ENCODE data around the gene AUTS2. TPM values are rescaled to one million over a fixed set of nuclear protein-coding genes. Genes with fewer than 3 reads are reported as not detected.

Gene AUTS2
- total RNA-seq, 2 donors from 2014 or later, result 8.6 TPM

- DNase-seq (ENCODE audit: low spot score), result no peak
- Histone ChIP-seq H3K36me3 (no peaks in the 10 kb centered on the region), H3K9me3 (no peaks in the 10 kb centered on the region), H3K4me3 (peak overlapping the region; percentile 71 to 74), H3K27me3 (no peaks in the 10 kb centered on the region), H3K27ac (peak overlapping the region; percentile 57 to 74), H3K4me1 (peaks cover 0 to 21% of the 10 kb centered on the region in 2 donors)
- no peak for TF ChIP-seq CTCF (IDR thresholded peaks at IDR 0.05)
Observed at GRCh38 chr7:70694971-70695794, 1096.9 kb downstream of the AUTS2 start.

GRCh38 chr7:70695795-70696083 lies 1097.5 kb downstream of the AUTS2 start:
- peak overlapping the region; percentile 57 to 74 for H3K27ac ChIP-seq
- peak overlapping the region; percentile 71 to 74 for H3K4me3 ChIP-seq
- H3K36me3 ChIP-seq, result no peaks in the 10 kb centered on the region
- H3K4me1 ChIP-seq, result peaks cover 0 to 21% of the 10 kb centered on the region in 2 donors
- TF ChIP-seq CTCF (IDR thresholded peaks at IDR 0.05), result no peak
- no peaks in the 10 kb centered on the region for H3K9me3 ChIP-seq
- no peak for DNase-seq (ENCODE audit: low spot score)
- no peaks in the 10 kb centered on the region for H3K27me3 ChIP-seq

- no peaks in the 10 kb centered on the region for H3K36me3 ChIP-seq
- no peak for TF ChIP-seq CTCF (IDR thresholded peaks at IDR 0.05)
- no peaks in the 10 kb centered on the region for H3K9me3 ChIP-seq
- peak overlapping the region; percentile 71 to 74 for H3K4me3 ChIP-seq
- no peak overlapping the region for H3K27ac ChIP-seq
- no peaks in the 10 kb centered on the region for H3K27me3 ChIP-seq
- no peak for DNase-seq (ENCODE audit: low spot score)
- peaks cover 0 to 21% of the 10 kb centered on the region in 2 donors for H3K4me1 ChIP-seq
Observed at GRCh38 chr7:70696201-70696754, 1098.0 kb downstream of the AUTS2 start.

GRCh38 chr7:70698219-70698832 lies 1100.1 kb downstream of the AUTS2 start:
- TF ChIP-seq CTCF (IDR thresholded peaks at IDR 0.05), result peak; percentile 66 to 89
- Histone ChIP-seq H3K4me1 (peaks cover 0 to 18% of the 10 kb centered on the region in 2 donors), H3K36me3 (no peaks in the 10 kb centered on the region), H3K27me3 (no peaks in the 10 kb centered on the region), H3K27ac (no peak overlapping the region), H3K9me3 (no peaks in the 10 kb centered on the region), H3K4me3 (no peak overlapping the region)
- DNase-seq (ENCODE audit: low spot score), result no peak

- Histone ChIP-seq H3K4me1 (peaks cover 0 to 15% of the 10 kb centered on the region in 2 donors), H3K36me3 (no peaks in the 10 kb centered on the region), H3K4me3 (no peak overlapping the region), H3K27me3 (no peaks in the 10 kb centered on the region), H3K9me3 (no peaks in the 10 kb centered on the region), H3K27ac (no peak overlapping the region)
- no peak for DNase-seq (ENCODE audit: low spot score)
- no peak for TF ChIP-seq CTCF (IDR thresholded peaks at IDR 0.05)
Observed at GRCh38 chr7:70699271-70699670, 1101.0 kb downstream of the AUTS2 start.

All from right atrium auricular region (tissue), 2 donors.